ENCODE results near the gene NPPB. TPM values are rescaled to one million over a fixed set of nuclear protein-coding genes. Genes with fewer than 3 reads are reported as not detected.
"Not testable (repeated sequence)": the region's sequence is repeated elsewhere in the genome, so short reads cannot be mapped to it uniquely, and the experiment has no call there.

Gene NPPB
- polyA plus RNA-seq (ENCODE audit: insufficient read length) = not detected
- long read RNA-seq, donor 1 = 0 reads
- long read RNA-seq, donor 2 = 0 reads
- long read RNA-seq, donor 3 = 0 reads
- long read RNA-seq, donor 4 = 0 reads
- long read RNA-seq, donor 5 = 0 reads
- long read RNA-seq, donor 6 = 0 reads
- long read RNA-seq, donor 7 = 0 reads
- long read RNA-seq, donor 8 = 0 reads

DNA sequence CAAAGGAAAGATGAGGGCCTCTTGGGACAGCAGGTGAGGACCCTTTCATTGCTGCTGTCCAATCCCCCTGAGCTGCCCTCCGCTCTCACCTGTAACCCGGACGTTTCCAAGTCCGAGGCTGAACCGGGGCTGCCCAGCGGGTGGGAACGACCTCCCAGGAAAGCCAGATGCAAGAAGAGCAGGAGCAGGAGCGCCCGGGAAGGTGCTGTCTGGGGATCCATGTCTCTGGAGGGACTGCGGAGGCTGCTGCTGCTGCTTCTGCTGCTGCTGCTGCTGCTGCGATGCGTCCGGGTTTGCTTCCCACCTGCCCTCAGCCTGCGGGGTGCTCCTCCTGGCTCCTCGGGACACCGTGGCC lies at the start of gene NPPB:
NPPB (minus strand) TSS at position 333 of the 355 bp plus-strand sequence; CDS start at position 221, 112 bp downstream.
- DNase-seq = no peak

GRCh38 chr1:11908095-11908675 lies 49.4 kb upstream of the NPPB start:
- peak; percentile 91 for DNase-seq

- DNase-seq = peak; percentile 95
Observed at GRCh38 chr1:11907275-11908094, 48.7 kb upstream of the NPPB start.

DNA sequence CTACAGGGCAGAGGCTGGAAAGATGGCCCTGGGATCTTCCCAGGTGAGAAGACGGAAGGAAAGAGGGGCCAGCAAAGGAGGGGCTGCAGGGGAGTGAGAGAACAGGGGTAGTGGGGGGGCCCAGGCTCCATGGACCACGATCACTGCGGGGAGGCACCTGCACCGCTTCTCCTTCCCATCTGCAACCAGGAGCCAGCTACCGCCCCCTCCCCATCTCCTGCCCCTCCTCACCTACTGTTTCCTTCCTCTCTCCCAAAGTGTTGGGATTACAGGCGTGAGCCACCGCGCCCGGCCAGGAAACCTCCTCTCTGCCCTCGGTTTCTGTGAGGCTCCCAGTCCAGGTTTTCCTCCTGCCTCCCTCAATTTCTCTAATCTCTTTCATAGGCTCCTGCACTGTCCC lies 48.1 kb upstream of the NPPB start:
- DNase-seq = no peak

DNA sequence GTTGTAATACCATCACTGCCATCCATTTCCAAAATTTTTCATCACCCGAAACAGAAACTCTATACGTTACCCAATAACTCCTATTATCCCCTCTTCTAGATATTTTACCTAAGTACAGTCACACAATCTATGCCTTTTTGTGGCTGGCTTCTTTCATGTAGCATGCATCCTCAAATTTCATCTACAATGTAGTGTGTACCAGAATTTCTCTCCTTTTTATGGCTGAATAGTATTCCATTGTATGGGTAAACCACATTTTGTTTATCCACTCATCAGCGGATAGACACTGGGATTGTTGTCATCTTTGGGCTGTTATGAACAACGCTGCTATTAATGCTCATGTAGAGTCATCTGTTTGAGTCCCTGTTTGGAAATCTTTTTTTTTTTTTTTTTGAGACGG lies 46.2 kb upstream of the NPPB start:
- DNase-seq = no peak

DNA sequence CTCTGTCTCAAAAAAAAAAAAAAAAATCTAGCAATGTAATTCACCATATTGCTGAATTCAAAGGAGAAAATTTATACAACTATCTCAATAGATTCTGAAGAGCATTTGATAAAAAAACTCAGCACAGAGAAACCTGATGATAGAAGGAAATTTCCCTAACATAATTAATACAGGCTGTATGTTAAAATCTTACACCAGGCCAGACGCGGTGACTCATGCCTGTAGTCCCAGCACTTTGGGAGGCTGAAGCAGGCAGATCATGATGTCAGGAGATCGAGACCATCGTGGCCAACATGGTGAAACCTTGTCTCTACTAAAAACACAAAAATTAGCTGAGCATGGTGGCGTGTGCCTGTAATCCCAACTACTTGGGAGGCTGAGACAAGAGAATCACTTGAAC lies 45.4 kb upstream of the NPPB start:
- not testable (repeated sequence) for DNase-seq

DNA sequence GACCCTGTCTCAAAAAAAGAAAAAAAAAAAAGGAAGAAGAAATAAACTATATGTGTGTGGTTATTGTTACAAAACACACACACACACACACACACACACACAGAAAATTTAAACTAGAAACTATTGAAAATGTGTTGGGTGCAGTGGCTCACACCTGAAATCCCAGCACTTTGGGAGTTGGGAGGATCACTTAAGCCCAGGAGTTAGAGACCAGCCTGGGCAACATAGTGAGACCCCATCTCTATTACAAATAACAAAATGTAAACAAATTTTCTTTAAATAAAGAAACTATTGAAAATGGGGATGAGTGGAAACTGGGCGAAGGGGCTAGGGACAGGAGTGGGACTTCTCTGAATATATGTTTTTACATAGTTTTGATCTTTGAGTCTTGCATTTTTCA lies 44.5 kb upstream of the NPPB start:
- no peak for DNase-seq

DNA sequence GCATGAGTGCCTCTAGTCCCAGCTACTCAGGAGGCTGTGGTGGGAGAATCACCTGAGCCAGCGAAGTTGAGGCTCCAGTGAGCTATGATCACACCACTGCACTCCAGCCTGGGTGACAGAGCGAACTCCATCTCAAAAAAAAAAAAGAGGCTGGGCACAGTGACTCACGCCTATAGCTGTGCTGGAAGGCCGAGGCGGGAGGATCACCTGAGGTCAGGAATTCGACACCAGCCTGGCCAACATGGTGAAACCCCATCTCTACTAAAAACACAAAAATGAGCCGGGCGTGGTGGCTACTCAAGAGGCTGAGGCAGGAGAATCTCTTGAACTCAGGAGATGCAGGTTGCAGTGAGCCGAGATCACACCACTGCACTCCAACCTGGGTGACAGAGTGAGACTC lies 42.7 kb upstream of the NPPB start:
- DNase-seq = not testable (repeated sequence)

- no peak for DNase-seq
Observed at GRCh38 chr1:11898831-11899467, 40.2 kb upstream of the NPPB start.

DNA sequence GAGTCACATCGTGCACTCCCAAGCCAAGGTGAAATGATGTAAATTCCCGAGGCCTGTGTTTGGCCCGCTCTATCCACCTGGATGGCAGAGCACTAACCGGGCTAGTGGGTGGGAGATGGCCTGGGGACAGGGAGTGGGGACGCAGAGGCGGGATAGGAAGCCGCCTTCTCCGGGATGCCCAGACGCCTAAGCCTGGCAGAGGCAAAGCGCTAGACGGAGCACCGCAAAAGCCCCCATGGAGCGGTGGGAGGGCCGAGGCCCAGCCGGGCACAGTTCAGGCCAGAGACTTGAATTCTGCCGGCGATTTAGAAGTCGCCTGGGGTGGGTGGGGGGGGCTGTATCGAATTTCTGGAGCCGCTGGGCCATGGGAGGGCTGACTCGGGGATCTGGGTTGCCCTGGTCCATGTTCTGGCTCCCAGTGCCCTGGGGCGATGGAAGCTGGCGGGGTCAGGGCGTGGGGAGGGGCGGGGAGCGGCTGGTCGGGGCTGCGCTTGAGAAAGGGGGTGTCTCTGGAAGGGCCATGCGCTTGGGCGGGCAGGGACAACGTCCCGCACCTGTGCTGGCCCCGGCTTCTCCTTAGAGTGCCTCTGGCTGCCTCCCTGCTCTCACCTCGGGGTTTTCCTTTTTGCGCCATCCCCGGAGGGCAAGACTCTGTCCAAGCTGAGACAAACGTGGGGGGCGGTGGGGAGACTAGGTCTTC lies 39.5 kb upstream of the NPPB start:
- no peak for DNase-seq

DNA sequence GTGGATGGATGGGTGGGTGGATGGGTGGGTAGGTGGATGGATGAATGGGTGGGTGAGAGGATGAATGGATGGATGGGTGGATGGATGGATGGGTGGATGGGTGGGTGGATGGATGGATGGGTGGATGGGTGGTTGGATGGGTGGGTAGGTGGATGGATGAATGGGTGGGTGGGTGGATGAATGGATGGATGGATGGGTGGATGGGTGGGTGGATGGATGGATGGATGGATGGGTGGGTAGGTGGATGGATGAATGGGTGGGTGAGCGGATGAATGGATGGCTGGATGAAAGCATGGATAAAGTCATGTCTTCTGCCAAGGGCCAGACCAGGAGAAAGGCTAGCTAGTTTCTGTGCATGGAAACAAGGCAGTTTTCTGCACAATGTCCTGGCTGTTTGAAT lies 35.8 kb upstream of the NPPB start:
- not testable (repeated sequence) for DNase-seq

GRCh38 chr1:11893907-11894251 lies 35.1 kb upstream of the NPPB start:
- no peak for DNase-seq

DNA sequence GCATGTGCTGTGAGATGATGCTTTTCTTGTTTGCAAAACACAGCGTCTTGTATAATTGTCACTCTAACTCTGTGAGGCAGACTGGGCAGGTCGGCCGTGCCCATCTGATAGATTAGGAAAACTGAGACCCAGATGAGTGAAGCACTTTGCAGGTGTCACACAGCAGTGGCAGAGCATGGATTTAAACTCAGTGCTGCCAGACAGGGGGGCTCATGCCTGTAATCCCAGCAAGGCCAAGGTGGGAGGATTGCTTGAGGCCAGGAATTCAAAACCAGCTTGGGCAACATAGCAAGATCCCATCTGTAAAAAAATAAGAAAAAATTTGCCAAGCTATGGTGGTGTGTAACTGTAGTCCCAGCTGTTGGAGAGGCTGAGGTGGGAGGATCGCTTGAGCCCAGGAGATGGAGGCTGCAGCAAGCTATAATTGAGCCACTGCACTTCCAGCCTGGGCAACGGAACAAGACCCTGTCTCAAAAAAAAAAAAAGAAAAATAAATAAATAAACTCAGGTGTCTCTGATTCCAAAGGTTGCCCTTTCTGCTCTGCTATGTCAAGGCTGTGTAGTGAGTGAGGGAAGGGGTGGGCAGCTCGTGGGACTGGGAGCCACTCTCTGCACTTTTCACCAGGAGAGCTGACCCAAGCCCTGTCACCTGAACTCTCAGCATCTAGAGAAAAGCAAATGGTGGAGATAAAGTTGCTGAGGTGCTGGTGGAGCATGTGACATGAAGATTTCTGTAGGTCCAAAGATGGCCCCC lies 32.9 kb upstream of the NPPB start:
- DNase-seq = no peak

GRCh38 chr1:11888877-11889208 lies 30.1 kb upstream of the NPPB start:
- DNase-seq = no peak

- no peak for DNase-seq
Observed at GRCh38 chr1:11888206-11888876, 29.6 kb upstream of the NPPB start.

DNA sequence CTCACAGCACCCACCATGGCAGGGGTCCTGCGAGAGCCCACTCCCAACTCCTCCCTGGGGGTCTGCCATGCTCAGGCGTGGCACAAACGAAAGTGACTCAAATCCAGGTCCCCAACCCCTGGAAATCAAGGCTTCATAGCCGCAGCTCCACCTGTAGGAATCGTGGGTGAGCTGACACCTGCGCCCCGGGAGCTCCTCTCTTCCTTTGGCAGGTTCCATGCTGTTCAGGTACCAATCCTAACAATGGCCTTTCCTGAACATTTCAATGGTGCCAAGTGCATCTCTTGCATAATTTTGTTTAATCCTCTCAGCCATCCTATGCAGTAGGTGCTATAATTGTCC lies 28.9 kb upstream of the NPPB start:
- no peak for DNase-seq

- no peak for DNase-seq
Observed at GRCh38 chr1:11886986-11887665, 28.4 kb upstream of the NPPB start.

- no peak for DNase-seq
Observed at GRCh38 chr1:11885916-11886315, 27.2 kb upstream of the NPPB start.

DNA sequence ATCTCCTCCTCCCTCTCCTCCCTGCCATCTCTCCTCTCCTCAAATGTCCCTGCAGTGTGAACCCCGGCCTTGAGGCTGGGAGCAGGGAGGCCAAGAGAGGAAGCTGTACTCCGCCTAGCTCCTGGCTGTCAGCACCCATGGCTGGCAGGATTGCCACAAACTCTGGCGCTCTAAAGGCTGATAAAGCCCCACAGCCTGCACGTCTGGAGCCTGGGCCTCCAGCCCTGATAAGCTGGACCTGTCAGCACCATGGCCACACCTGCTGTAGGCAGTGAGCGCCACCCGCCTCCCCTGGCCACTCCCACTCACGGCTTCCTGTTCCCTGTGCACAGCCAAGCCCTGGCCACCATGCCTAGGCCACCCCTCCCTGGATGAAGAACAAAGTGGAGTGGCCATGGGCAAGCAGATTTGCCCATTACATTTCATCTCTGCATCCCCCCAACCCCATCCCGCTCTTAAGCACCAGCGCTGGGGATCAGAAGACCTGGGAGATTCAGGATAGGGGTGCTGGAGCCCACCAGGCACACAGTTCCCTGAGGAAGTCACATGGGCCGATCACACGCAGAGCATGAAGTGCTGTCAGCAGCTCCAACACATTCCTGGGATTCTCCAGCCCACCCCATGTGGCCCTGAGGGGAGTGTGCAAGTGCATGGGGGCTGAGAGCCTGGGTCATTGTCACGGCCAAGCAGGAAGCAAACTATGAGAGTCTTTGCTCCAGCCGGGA lies 24.2 kb upstream of the NPPB start:
- no peak for DNase-seq
